Measurements from ENCODE around the gene LURAP1L. TPM values are rescaled to one million over a fixed set of nuclear protein-coding genes. Genes with fewer than 3 reads are reported as not detected.

The LURAP1L gene
- total and polyA plus RNA-seq, 9 of the 15 experiments (the other 6 are each of a cell fraction or from before 2014, with no cell fraction given) = 0.06 to 0.28 (median 0.07) TPM; not detected in 4

DNA sequence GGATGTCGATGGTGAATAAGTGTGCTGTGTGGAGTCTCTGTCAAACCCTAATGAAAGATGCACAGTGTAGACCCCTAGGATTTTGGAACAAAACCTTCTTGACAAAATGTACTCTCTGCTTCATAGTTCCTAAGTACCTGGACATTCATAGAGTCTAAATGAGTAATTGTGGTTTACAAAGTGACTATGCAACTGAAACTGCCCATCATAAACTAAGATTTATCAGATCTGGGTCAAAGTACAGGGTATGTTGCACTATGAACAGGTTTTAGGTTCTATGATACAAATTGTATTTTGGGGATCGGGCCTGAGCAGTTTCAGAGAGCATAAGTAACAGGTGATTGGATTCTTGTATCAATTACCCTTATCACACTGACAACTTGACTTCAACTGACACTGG lies 79.4 kb downstream of the LURAP1L start (continued):
- TF ChIP-seq IFI16 (CRISPR knock-in tag; IDR thresholded peaks at IDR 0.05) (no peak), CREB5 (CRISPR knock-in tag; IDR thresholded peaks at IDR 0.05) (no peak), RAD21 (CRISPR knock-in tag; conservative IDR thresholded peaks at IDR 0.05 in 1 of 2, IDR thresholded peaks at IDR 0.05 in 1 of 2) (no peak), PURB (CRISPR knock-in tag; IDR thresholded peaks at IDR 0.05; ENCODE audit: low read depth) (no peak), SMARCA4 (IDR thresholded peaks at IDR 0.05) (no peak), AFF4 (CRISPR knock-in tag; IDR thresholded peaks at IDR 0.05) (no peak), SIN3A (IDR thresholded peaks at IDR 0.05; ENCODE audit: borderline replicate concordance in 2 of 2, control insufficient read depth in 1 of 2, low read depth in 2 of 2, low read length in 2 of 2) (no peak), ZBTB33 (CRISPR knock-in tag; IDR thresholded peaks at IDR 0.05) (no peak), ARID3A (IDR thresholded peaks at IDR 0.05; ENCODE audit: borderline replicate concordance, low read depth, low read length) (no peak), USF1 (CRISPR knock-in tag; IDR thresholded peaks at IDR 0.05) (no peak)
